Rectal smooth muscle tissue (tissue), 1 donor: Measurements from ENCODE around the gene RIMKLA.

Source experiments
- H3K27ac ChIP-seq: one replicate; pipeline ENCODE4 v1.7.0; 2013; ENCODE audit warnings: low read depth, low read length, inconsistent platforms
- H3K27me3 ChIP-seq: one replicate; pipeline ENCODE4 v1.7.0; 2013; ENCODE audit warnings: low read length; ENCODE audit not compliant: control insufficient read depth, insufficient read depth
- H3K36me3 ChIP-seq: one replicate; pipeline ENCODE4 v1.7.0; 2013; ENCODE audit warnings: low read length; ENCODE audit not compliant: control insufficient read depth, insufficient read depth
- H3K4me1 ChIP-seq: one replicate; pipeline ENCODE4 v1.7.0; 2013; ENCODE audit warnings: low read length; ENCODE audit not compliant: control insufficient read depth, insufficient read depth
- H3K4me3 ChIP-seq: one replicate; pipeline ENCODE4 v1.7.0; 2013; ENCODE audit warnings: low read length
- H3K9ac ChIP-seq: one replicate; pipeline ENCODE4 v1.7.0; 2013; ENCODE audit warnings: low read length

Gene RIMKLA

GRCh38 chr1:42385283-42385682 is 4.7 kb downstream of the RIMKLA start:
- H3K27me3 ChIP-seq, result no peaks in the 10 kb centered on the region
- no peaks in the 10 kb centered on the region for H3K36me3 ChIP-seq
- no peak overlapping the region for H3K9ac ChIP-seq
- no peak overlapping the region for H3K4me3 ChIP-seq
- no peak overlapping the region for H3K27ac ChIP-seq
- H3K4me1 ChIP-seq, result no peaks in the 10 kb centered on the region

GRCh38 chr1:42386051-42386450 is 5.5 kb downstream of the RIMKLA start:
- Histone ChIP-seq H3K4me3 (no peak overlapping the region), H3K27ac (no peak overlapping the region), H3K4me1 (no peaks in the 10 kb centered on the region), H3K27me3 (no peaks in the 10 kb centered on the region), H3K36me3 (no peaks in the 10 kb centered on the region), H3K9ac (no peak overlapping the region)

- no peaks in the 10 kb centered on the region for H3K36me3 ChIP-seq
- H3K9ac ChIP-seq, result no peak overlapping the region
- no peak overlapping the region for H3K4me3 ChIP-seq
- H3K4me1 ChIP-seq, result no peaks in the 10 kb centered on the region
- no peak overlapping the region for H3K27ac ChIP-seq
- no peaks in the 10 kb centered on the region for H3K27me3 ChIP-seq
Observed at GRCh38 chr1:42392255-42392654, 11.7 kb downstream of the RIMKLA start.

- Histone ChIP-seq H3K36me3 (no peaks in the 10 kb centered on the region), H3K9ac (no peak overlapping the region), H3K27ac (no peak overlapping the region), H3K4me3 (no peak overlapping the region), H3K4me1 (no peaks in the 10 kb centered on the region), H3K27me3 (no peaks in the 10 kb centered on the region)
Observed at GRCh38 chr1:42392967-42393848, 12.6 kb downstream of the RIMKLA start.

GRCh38 chr1:42399315-42400100 is 18.9 kb downstream of the RIMKLA start:
- H3K27me3 ChIP-seq, result no peaks in the 10 kb centered on the region
- H3K4me1 ChIP-seq, result no peaks in the 10 kb centered on the region
- H3K27ac ChIP-seq, result no peak overlapping the region
- no peak overlapping the region for H3K4me3 ChIP-seq
- no peak overlapping the region for H3K9ac ChIP-seq
- no peaks in the 10 kb centered on the region for H3K36me3 ChIP-seq

- Histone ChIP-seq H3K27ac (no peak overlapping the region), H3K9ac (no peak overlapping the region), H3K36me3 (no peaks in the 10 kb centered on the region), H3K4me1 (no peaks in the 10 kb centered on the region), H3K4me3 (no peak overlapping the region), H3K27me3 (no peaks in the 10 kb centered on the region)
Observed at GRCh38 chr1:42403880-42404400, 23.3 kb downstream of the RIMKLA start.

GRCh38 chr1:42414551-42415496 is 34.2 kb downstream of the RIMKLA start:
- Histone ChIP-seq H3K27ac (no peak overlapping the region), H3K4me3 (no peak overlapping the region), H3K4me1 (peaks cover 7% of the 10 kb centered on the region), H3K36me3 (no peaks in the 10 kb centered on the region), H3K27me3 (no peaks in the 10 kb centered on the region), H3K9ac (no peak overlapping the region)

GRCh38 chr1:42417166-42417565 is 36.6 kb downstream of the RIMKLA start:
- no peak overlapping the region for H3K9ac ChIP-seq
- no peaks in the 10 kb centered on the region for H3K27me3 ChIP-seq
- no peak overlapping the region for H3K4me3 ChIP-seq
- H3K36me3 ChIP-seq, result no peaks in the 10 kb centered on the region
- H3K27ac ChIP-seq, result no peak overlapping the region
- peaks cover 24% of the 10 kb centered on the region for H3K4me1 ChIP-seq

GRCh38 chr1:42418516-42418915 is 37.9 kb downstream of the RIMKLA start:
- Histone ChIP-seq H3K27ac (no peak overlapping the region), H3K36me3 (no peaks in the 10 kb centered on the region), H3K4me1 (peaks cover 24% of the 10 kb centered on the region), H3K9ac (no peak overlapping the region), H3K27me3 (no peaks in the 10 kb centered on the region), H3K4me3 (no peak overlapping the region)

- Histone ChIP-seq H3K27me3 (no peaks in the 10 kb centered on the region), H3K4me1 (peaks cover 24% of the 10 kb centered on the region), H3K4me3 (no peak overlapping the region), H3K9ac (no peak overlapping the region), H3K36me3 (no peaks in the 10 kb centered on the region), H3K27ac (peak overlapping the region; percentile 81)
Observed at GRCh38 chr1:42419126-42419821, 38.7 kb downstream of the RIMKLA start.

GRCh38 chr1:42420121-42420520 is 39.5 kb downstream of the RIMKLA start:
- no peaks in the 10 kb centered on the region for H3K27me3 ChIP-seq
- peaks cover 24% of the 10 kb centered on the region for H3K4me1 ChIP-seq
- H3K27ac ChIP-seq, result peak overlapping the region; percentile 81
- H3K36me3 ChIP-seq, result no peaks in the 10 kb centered on the region
- no peak overlapping the region for H3K4me3 ChIP-seq
- H3K9ac ChIP-seq, result no peak overlapping the region
